Cardiac muscle cell (in vitro differentiated cells and primary cell): ENCODE data around the gene EXOC4. TPM values are rescaled to one million over a fixed set of nuclear protein-coding genes. Genes with fewer than 3 reads are reported as not detected.

Experiments
- DNase-seq, 2 donors: peaks; one replicate each; pipeline versions ENCODE4 v3.0.0 to v3.0.0-alpha.2; 2010 to 2017; ENCODE audit warnings: low read depth in 1 of 2, low spot score in 1 of 2
- H3K27ac ChIP-seq: fragments of 200-600 bp; sonication (generic); 2 replicates; pipeline ENCODE4 v1.5.1; 2016
- H3K27me3 ChIP-seq: fragments of 200-600 bp; sonication (generic); 2 replicates; pipeline ENCODE4 v1.6.0; 2016; ENCODE audit warnings: control low read depth
- H3K36me3 ChIP-seq: fragments of 200-600 bp; sonication (generic); 2 replicates; pipeline ENCODE4 v1.5.1; 2016; ENCODE audit warnings: control low read depth
- H3K4me1 ChIP-seq: fragments of 200-600 bp; sonication (generic); 2 replicates; pipeline ENCODE4 v1.8.1; 2017; ENCODE audit warnings: low read depth, mild to moderate bottlenecking, mixed run types
- H3K4me3 ChIP-seq: fragments of 200-600 bp; sonication (generic); 2 replicates; pipeline ENCODE4 v1.5.1; 2016; ENCODE audit warnings: mild to moderate bottlenecking
- H3K9me3 ChIP-seq: fragments of 200-600 bp; sonication (generic); 2 replicates; pipeline ENCODE4 v1.5.1; 2017; ENCODE audit warnings: low read depth, mild to moderate bottlenecking, control low read depth
- polyA plus RNA-seq: library from polyadenylated mRNA; unstranded; fragments of >200 nt; fragmentation: Nextera tagmentation; extraction: Ambion mirVana; gene quantifications from 2 replicates; pipeline ENCODE4 v1.2.1, GENCODE V29; 2016
- total RNA-seq: library from RNA; depleted of rRNA; stranded (reverse); fragments of >200 nt; gene quantifications from 2 replicates; pipeline ENCODE4 v1.2.3, GENCODE V29; 2016
- TF ChIP-seq, protein P1 (sequence below): IDR thresholded peaks from 2 replicates; pipeline ENCODE4 v1.5.1; 2012; ENCODE audit warnings: low read depth, mild to moderate bottlenecking, low read length

Gene EXOC4
- total and polyA plus RNA-seq, 2 experiments from 2014 or later = 33.6 to 46.0 TPM

DNA sequence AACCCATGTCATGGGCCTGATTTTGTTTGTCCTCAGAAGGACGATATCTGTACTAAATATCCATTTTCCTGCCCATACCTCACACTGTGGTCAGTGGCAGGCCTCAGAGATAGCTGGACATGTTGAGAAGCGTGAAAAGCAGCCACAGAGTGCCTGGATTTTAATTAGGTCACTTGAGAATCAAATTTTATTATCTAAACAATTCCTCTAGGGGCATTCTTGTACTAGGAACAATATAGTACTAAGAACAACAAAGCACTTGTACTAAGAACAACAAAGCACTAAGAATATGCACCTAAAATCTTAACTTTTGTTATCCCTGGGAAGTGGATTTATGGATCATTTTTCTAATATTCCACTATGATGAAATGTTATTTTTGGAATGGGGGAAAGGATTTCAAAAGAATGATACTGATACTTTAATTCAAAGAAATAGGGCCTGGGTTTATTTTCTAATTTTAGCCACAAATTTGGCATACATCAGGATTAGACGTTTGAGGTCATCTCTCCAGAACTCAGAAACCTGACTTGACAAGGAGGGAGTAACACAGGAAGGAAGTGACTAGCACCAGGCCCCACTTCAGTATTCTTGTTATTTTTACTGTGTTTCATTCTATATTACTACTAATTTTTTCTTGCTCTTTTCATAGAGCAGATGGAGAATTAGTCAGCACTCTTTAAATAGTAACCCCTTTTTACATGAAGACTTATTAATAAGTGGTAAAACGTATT is 112.2 kb downstream of the EXOC4 start:
- Histone ChIP-seq H3K4me1 (no peaks in the 10 kb centered on the region), H3K27me3 (no peaks in the 10 kb centered on the region), H3K36me3 (no peaks in the 10 kb centered on the region), H3K27ac (no peak overlapping the region), H3K4me3 (no peak overlapping the region), H3K9me3 (peaks cover 4% of the 10 kb centered on the region)
- TF ChIP-seq, protein P1, sequence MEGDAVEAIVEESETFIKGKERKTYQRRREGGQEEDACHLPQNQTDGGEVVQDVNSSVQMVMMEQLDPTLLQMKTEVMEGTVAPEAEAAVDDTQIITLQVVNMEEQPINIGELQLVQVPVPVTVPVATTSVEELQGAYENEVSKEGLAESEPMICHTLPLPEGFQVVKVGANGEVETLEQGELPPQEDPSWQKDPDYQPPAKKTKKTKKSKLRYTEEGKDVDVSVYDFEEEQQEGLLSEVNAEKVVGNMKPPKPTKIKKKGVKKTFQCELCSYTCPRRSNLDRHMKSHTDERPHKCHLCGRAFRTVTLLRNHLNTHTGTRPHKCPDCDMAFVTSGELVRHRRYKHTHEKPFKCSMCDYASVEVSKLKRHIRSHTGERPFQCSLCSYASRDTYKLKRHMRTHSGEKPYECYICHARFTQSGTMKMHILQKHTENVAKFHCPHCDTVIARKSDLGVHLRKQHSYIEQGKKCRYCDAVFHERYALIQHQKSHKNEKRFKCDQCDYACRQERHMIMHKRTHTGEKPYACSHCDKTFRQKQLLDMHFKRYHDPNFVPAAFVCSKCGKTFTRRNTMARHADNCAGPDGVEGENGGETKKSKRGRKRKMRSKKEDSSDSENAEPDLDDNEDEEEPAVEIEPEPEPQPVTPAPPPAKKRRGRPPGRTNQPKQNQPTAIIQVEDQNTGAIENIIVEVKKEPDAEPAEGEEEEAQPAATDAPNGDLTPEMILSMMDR = no peak
- peak in 1 of 2 donors; percentile 67 for DNase-seq

GRCh38 chr7:133365917-133366316 is 113.0 kb downstream of the EXOC4 start:
- no peak overlapping the region for H3K27ac ChIP-seq
- H3K36me3 ChIP-seq = no peaks in the 10 kb centered on the region
- peaks cover 4% of the 10 kb centered on the region for H3K9me3 ChIP-seq
- no peaks in the 10 kb centered on the region for H3K4me1 ChIP-seq
- peak in 1 of 2 donors; percentile 61 for DNase-seq
- no peak overlapping the region for H3K4me3 ChIP-seq
- TF ChIP-seq, protein P1 = no peak
- no peaks in the 10 kb centered on the region for H3K27me3 ChIP-seq

DNA sequence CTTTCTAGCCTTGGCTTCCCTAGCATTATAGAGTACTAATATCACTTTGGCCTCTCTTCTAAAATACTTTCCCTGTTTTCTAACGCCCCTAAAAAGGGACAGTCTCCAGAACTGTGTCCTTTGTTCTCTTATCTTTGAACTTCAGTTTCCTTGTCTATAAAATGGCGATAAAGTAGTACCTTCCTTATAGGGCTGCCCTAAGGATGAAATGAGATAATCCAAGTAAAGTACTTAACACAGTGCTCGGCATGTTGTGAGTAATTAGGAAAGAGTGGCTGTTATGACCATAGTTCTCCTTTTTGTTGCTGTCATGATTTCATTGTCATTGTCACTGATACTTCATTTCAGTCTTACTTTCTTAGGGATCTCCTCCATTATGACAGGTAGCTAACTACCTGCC is 114.7 kb downstream of the EXOC4 start:
- no peaks in the 10 kb centered on the region for H3K9me3 ChIP-seq
- no peak for DNase-seq
- TF ChIP-seq, protein P1 = no peak
- H3K27ac ChIP-seq = no peak overlapping the region
- H3K36me3 ChIP-seq = no peaks in the 10 kb centered on the region
- H3K27me3 ChIP-seq = no peaks in the 10 kb centered on the region
- peaks cover 5% of the 10 kb centered on the region for H3K4me1 ChIP-seq
- H3K4me3 ChIP-seq = no peak overlapping the region

DNA sequence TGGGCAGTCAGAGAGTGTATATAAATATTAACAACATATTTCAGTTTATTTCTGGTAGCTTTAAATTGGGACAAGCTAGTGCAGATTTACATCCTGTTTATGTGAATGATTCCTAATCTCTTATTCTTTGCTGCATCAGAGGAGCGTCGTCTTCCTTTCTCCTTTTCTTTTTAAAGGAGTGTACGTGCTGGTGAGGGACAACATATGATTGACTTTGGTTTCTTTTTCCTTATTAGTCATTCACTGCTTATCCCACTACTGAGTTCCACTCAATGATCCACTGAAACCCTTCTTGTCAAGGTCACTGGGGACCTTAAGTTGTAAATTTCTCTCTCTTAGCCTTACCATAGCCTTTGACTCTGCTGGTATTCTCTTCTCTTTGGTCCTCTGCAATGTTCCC is 116.3 kb downstream of the EXOC4 start:
- TF ChIP-seq, protein P1 = no peak
- Histone ChIP-seq H3K4me3 (no peak overlapping the region), H3K27me3 (no peaks in the 10 kb centered on the region), H3K4me1 (peaks cover 5% of the 10 kb centered on the region), H3K36me3 (no peaks in the 10 kb centered on the region), H3K27ac (no peak overlapping the region), H3K9me3 (no peaks in the 10 kb centered on the region)
- DNase-seq = no peak

DNA sequence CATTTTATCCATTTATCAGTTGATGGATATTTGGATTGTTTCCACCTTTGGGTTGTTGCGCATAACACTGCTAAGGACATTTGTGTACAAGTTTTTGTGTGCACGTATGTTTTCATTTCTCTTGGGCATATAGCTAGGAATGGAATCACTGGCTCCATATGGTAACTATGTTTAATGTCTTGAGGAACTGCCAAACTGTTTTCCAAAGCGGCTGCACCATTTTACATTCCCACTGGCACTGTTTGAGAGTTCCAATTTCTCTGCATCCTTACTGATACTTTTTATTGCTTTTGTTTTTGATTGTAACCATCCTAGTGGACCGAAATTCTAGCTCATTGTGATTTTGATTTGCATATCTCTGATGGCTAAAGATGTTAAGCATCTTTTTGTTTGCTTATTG is 118.7 kb downstream of the EXOC4 start:
- Histone ChIP-seq H3K9me3 (no peaks in the 10 kb centered on the region), H3K4me1 (peaks cover 5% of the 10 kb centered on the region), H3K36me3 (no peaks in the 10 kb centered on the region), H3K27me3 (no peaks in the 10 kb centered on the region), H3K4me3 (no peak overlapping the region), H3K27ac (no peak overlapping the region)
- no peak for DNase-seq
- TF ChIP-seq, protein P1 = no peak
